ENCODE data around the gene MTG1.

- TF ChIP-seq CTCF (conservative IDR thresholded peaks at IDR 0.05 in 1 of 2, IDR thresholded peaks at IDR 0.05 in 1 of 2; ENCODE audit: low read depth in 1 of 2, low read length in 2 of 2) (no peak), EZH2 (IDR thresholded peaks at IDR 0.05; ENCODE audit: low read length, missing control alignments) (no peak)
These were observed 47.5 kb upstream of the MTG1 start for GRCh38 chr10:133346413-133346812.

Measured in fibroblast of lung (primary cell).